Right cardiac atrium (tissue), 5 donors: Measurements from ENCODE around the gene MRPS27. TPM values are rescaled to one million over a fixed set of nuclear protein-coding genes. Genes with fewer than 3 reads are reported as not detected.

Experiments used
- microRNA-seq, 2 donors: library from miRNA; unstranded; fragments of <30 nt; microRNA quantifications; one replicate each; pipeline ENCODE4 v1.2.0, GENCODE V29; 2020 to 2021
- polyA plus RNA-seq: library from polyadenylated mRNA; stranded (reverse); fragments of 200-250 nt; gene quantifications from one replicate; pipeline ENCODE4 v1.2.3, GENCODE V29; 2013
- total RNA-seq, 4 donors: library from RNA; stranded (reverse); fragmentation: NEBNext Ultra II Directional; extraction: Animal tissue kit (Norgen Biotek cat#: 25700); gene quantifications; one replicate each; pipeline ENCODE4 v1.2.1, GENCODE V29; 2021
- donor health status: healthy with polysubstance abuse.
- donor health status: DM: no; HTN: yes; CAD: no.
- donor health status: DM: no; HTN: no; CAD: no.
- donor health status: DM: no; HTN: yes; CAD: no; lungs with severe emphysema.
- donor health status: DM: yes; HTN: yes; CAD: no.

MRPS27 gene
- total and polyA plus RNA-seq, 5 donors: 40.5 to 71.7 (median 60.9) TPM

Small RNA genes within 50 kb of the gene (microRNA-seq; reads per million reads assigned to microRNA genes)
- gene MIR4803: 0 reads per million in 2 donors

Other genes with a start within 250 kb of the MRPS27 start
- gene MAP1B, start 212.8 kb downstream of the MRPS27 start, total RNA-seq: 100 to 1,000 TPM in 2 of 4 donors, 10 to 100 TPM in 2; 89.9 to 196 (median 130) TPM
- gene MAP1B, start 212.8 kb downstream of the MRPS27 start, polyA plus RNA-seq: 19.7 TPM
- gene PTCD2, start 133 bp upstream of the MRPS27 start, total RNA-seq: 10 to 100 TPM; 10.1 to 14.0 (median 12.7) TPM
- gene PTCD2, start 133 bp upstream of the MRPS27 start, polyA plus RNA-seq: 6.9 TPM
- gene ZNF366, start 187.2 kb upstream of the MRPS27 start, total RNA-seq: 1 to 10 TPM; 4.5 to 8.1 (median 6.1) TPM
- gene ZNF366, start 187.2 kb upstream of the MRPS27 start, polyA plus RNA-seq: 2.5 TPM